ENCODE measurements around the gene LRR1.
"Not testable (repeated sequence)": the region's sequence is repeated elsewhere in the genome, so short reads cannot be mapped to it uniquely, and the experiment has no call there.

Gene LRR1

GRCh38 chr14:49598485-49599300 lies at the start of gene LRR1:
LRR1 (plus strand) TSS chr14:49598940; CDS start chr14:49599021, 81 bp downstream.
- peak; percentile 69 to 94 for DNase-seq

GRCh38 chr14:49549446-49549845 lies 49.3 kb upstream of the LRR1 start:
- DNase-seq = no peak

GRCh38 chr14:49549881-49550280 lies 48.9 kb upstream of the LRR1 start:
- no peak for DNase-seq

- DNase-seq = no peak
Observed at GRCh38 chr14:49550286-49551184, 48.2 kb upstream of the LRR1 start.

GRCh38 chr14:49551569-49551968 lies 47.2 kb upstream of the LRR1 start:
- DNase-seq = no peak

GRCh38 chr14:49553106-49553505 lies 45.6 kb upstream of the LRR1 start:
- no peak for DNase-seq

- no peak for DNase-seq
Observed at GRCh38 chr14:49553892-49554291, 44.8 kb upstream of the LRR1 start.

GRCh38 chr14:49559979-49560768 lies 38.6 kb upstream of the LRR1 start:
- no peak for DNase-seq

- no peak for DNase-seq
Observed at GRCh38 chr14:49566714-49567113, 32.0 kb upstream of the LRR1 start.

GRCh38 chr14:49569281-49569680 lies 29.5 kb upstream of the LRR1 start:
- no peak for DNase-seq

GRCh38 chr14:49574038-49574437 lies 24.7 kb upstream of the LRR1 start:
- DNase-seq = no peak

GRCh38 chr14:49578141-49578540 lies 20.6 kb upstream of the LRR1 start:
- DNase-seq = no peak

GRCh38 chr14:49579841-49580240 lies 18.9 kb upstream of the LRR1 start:
- no peak for DNase-seq

GRCh38 chr14:49581209-49582112 lies 17.3 kb upstream of the LRR1 start:
- DNase-seq = no peak

GRCh38 chr14:49582113-49582977 lies 16.4 kb upstream of the LRR1 start:
- DNase-seq = no peak

GRCh38 chr14:49583629-49584028 lies 15.1 kb upstream of the LRR1 start:
- DNase-seq = no peak

GRCh38 chr14:49584058-49584457 lies 14.7 kb upstream of the LRR1 start:
- DNase-seq = no peak

- DNase-seq = not testable (repeated sequence)
Observed at GRCh38 chr14:49584981-49585640, 13.6 kb upstream of the LRR1 start.

- peak; percentile 99 to 100 for DNase-seq
Observed at GRCh38 chr14:49585803-49586672, 12.7 kb upstream of the LRR1 start, which contains the start of gene RPS29. RPS29 (minus strand) TSS chr14:49586380; CDS start chr14:49586346, 34 bp downstream.
